ENCODE results near the gene EYA4.

EYA4 gene

DNA sequence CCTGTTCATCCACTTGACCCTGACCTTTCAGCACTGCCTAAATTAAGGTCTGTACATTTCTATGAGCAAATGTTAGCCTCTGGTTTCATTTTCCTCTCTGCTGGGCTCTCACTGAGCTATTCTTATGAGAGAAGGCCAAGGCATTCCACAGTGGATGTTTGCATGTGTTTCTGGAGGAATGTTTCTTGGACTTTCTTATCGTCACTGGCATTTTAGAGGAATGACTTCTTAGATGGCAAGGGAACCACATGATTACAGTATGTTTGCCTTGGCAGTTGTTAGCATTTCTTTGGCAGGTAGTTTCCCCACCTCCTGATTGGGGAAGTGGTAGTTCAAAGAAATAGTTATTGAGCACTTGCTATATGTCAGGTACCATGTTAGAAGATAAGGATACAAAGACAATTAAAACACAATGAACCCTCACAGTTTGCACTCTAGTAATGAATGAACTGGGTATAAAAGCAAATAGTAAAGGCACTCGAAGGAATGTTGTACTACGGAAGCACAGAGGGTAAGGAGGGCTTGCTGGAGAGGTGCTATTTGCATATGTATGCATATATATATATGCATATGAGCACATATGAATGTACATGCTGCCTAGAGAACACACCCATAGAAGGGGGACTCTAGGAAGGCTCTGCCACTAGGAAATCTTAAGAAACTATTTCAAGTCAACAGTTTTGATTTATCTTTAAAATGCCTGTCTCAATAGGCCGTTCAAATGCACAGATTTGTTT is 307.4 kb downstream of the EYA4 start:
- H4K8ac ChIP-seq (ENCODE audit: low read depth, low read length): no peak overlapping the region
- peak; percentile 10 to 72 for DNase-seq
- H3K9me3 ChIP-seq (ENCODE audit: insufficient read depth, low read depth, low read length): no peaks in the 10 kb centered on the region
- no peaks in the 10 kb centered on the region for H3K4me1 ChIP-seq (ENCODE audit: control insufficient read depth in 1 of 2, insufficient read depth in 2 of 2, low read length in 2 of 2)
- H4K91ac ChIP-seq (ENCODE audit: low read depth, low read length): no peak overlapping the region
- H3K9ac ChIP-seq (ENCODE audit: low read length): no peak overlapping the region
- no CpG with 5 or more reads among the region's 4 CpGs for WGBS (ENCODE audit: extremely low coverage, insufficient coverage, insufficient read length)
- no peaks in the 10 kb centered on the region for H3K36me3 ChIP-seq (ENCODE audit: control insufficient read depth in 1 of 2, insufficient read depth in 2 of 2, low read length in 2 of 2)
- H3K4me2 ChIP-seq (ENCODE audit: low read length): no peak overlapping the region
- no peak overlapping the region for H3K27ac ChIP-seq (ENCODE audit: low read depth, low read length)
- H3K23ac ChIP-seq (ENCODE audit: low read length): no peak overlapping the region
- no peak overlapping the region for H3K4me3 ChIP-seq (ENCODE audit: low read depth, low read length)
- H3K79me1 ChIP-seq (ENCODE audit: low read length): no peaks in the 10 kb centered on the region
- no peak overlapping the region for H2BK120ac ChIP-seq (ENCODE audit: insufficient read depth, low read length, poor library complexity)
- H3K14ac ChIP-seq (ENCODE audit: low read length): no peak overlapping the region
- no peak overlapping the region for H2AFZ ChIP-seq (ENCODE audit: insufficient read depth, low read length, poor library complexity)
- H4K12ac ChIP-seq (ENCODE audit: low read depth, low read length): no peak overlapping the region
- H3K27me3 ChIP-seq (ENCODE audit: insufficient read depth, low read length): no peaks in the 10 kb centered on the region
- no peak overlapping the region for H2BK5ac ChIP-seq (ENCODE audit: low read depth, low read length, poor library complexity)
- no peaks in the 10 kb centered on the region for H3K79me2 ChIP-seq (ENCODE audit: control insufficient read depth, insufficient read depth, low read length, poor library complexity)
- H3K4ac ChIP-seq (ENCODE audit: low read depth, low read length): no peak overlapping the region
- no peak overlapping the region for H2BK12ac ChIP-seq (ENCODE audit: low read length)
- no peak overlapping the region for H3K18ac ChIP-seq (ENCODE audit: low read length)
- no peak overlapping the region for H2AK5ac ChIP-seq (ENCODE audit: low read length)

DNA sequence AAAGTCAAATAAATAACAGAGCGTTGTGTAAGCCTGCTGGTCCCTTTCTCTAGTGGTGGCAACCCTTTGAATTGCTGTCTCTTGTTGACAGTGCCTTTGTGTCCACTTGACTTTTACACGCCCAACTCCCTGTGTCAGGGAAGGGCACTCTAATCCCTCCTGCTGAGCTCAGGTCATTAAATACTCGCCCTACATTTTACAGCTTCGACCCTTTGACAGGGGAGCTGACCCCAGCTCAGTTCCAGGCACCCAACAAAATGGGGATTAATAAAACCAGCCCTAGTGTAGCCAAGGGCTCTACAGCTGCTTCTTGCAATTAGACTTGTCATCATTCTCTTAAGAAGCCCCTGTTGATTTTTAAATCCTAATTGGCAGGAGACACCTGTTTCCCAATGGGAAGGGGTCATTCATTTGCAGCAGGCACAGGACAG is 308.2 kb downstream of the EYA4 start:
- H2BK5ac ChIP-seq (ENCODE audit: low read depth, low read length, poor library complexity): no peak overlapping the region
- no peaks in the 10 kb centered on the region for H3K27me3 ChIP-seq (ENCODE audit: insufficient read depth, low read length)
- H3K9me3 ChIP-seq (ENCODE audit: insufficient read depth, low read depth, low read length): no peaks in the 10 kb centered on the region
- H2BK12ac ChIP-seq (ENCODE audit: low read length): no peak overlapping the region
- H3K23ac ChIP-seq (ENCODE audit: low read length): no peak overlapping the region
- H3K79me2 ChIP-seq (ENCODE audit: control insufficient read depth, insufficient read depth, low read length, poor library complexity): no peaks in the 10 kb centered on the region
- no peak overlapping the region for H3K14ac ChIP-seq (ENCODE audit: low read length)
- no peak for DNase-seq
- H3K4me3 ChIP-seq (ENCODE audit: low read depth, low read length): no peak overlapping the region
- H2AK5ac ChIP-seq (ENCODE audit: low read length): no peak overlapping the region
- no peak overlapping the region for H2BK120ac ChIP-seq (ENCODE audit: insufficient read depth, low read length, poor library complexity)
- no peak overlapping the region for H2AFZ ChIP-seq (ENCODE audit: insufficient read depth, low read length, poor library complexity)
- no peaks in the 10 kb centered on the region for H3K36me3 ChIP-seq (ENCODE audit: control insufficient read depth in 1 of 2, insufficient read depth in 2 of 2, low read length in 2 of 2)
- H3K4me2 ChIP-seq (ENCODE audit: low read length): no peak overlapping the region
- H3K4me1 ChIP-seq (ENCODE audit: control insufficient read depth in 1 of 2, insufficient read depth in 2 of 2, low read length in 2 of 2): no peaks in the 10 kb centered on the region
- H4K8ac ChIP-seq (ENCODE audit: low read depth, low read length): no peak overlapping the region
- WGBS (ENCODE audit: extremely low coverage, insufficient coverage, insufficient read length): no CpG with 5 or more reads among the region's 4 CpGs
- H3K27ac ChIP-seq (ENCODE audit: low read depth, low read length): no peak overlapping the region
- H3K9ac ChIP-seq (ENCODE audit: low read length): no peak overlapping the region
- no peaks in the 10 kb centered on the region for H3K79me1 ChIP-seq (ENCODE audit: low read length)
- H3K4ac ChIP-seq (ENCODE audit: low read depth, low read length): no peak overlapping the region
- H4K12ac ChIP-seq (ENCODE audit: low read depth, low read length): no peak overlapping the region
- H3K18ac ChIP-seq (ENCODE audit: low read length): no peak overlapping the region
- no peak overlapping the region for H4K91ac ChIP-seq (ENCODE audit: low read depth, low read length)

DNA sequence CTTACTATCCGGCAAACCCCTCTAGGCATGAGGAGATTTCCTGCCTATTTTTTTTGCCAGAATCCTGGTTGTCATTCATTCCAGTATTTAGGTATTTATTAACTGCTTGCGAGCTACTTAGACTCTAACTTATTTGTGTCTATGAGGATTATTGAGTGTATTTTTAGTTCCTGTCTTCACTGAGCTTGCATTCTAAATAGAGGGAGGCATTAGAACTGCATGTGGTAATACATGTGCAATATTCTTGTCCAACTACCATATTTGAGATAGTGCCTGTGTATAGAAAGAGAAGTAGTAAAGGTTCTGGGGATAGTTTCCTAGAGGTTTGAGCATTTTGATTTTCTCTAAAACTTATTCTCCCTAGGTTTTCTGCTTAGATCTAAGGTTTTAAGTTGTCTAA is 308.9 kb downstream of the EYA4 start:
- no peak overlapping the region for H3K14ac ChIP-seq (ENCODE audit: low read length)
- H3K4me2 ChIP-seq (ENCODE audit: low read length): no peak overlapping the region
- H2AK5ac ChIP-seq (ENCODE audit: low read length): no peak overlapping the region
- H2BK120ac ChIP-seq (ENCODE audit: insufficient read depth, low read length, poor library complexity): no peak overlapping the region
- H3K23ac ChIP-seq (ENCODE audit: low read length): no peak overlapping the region
- no peak overlapping the region for H3K4ac ChIP-seq (ENCODE audit: low read depth, low read length)
- H3K4me3 ChIP-seq (ENCODE audit: low read depth, low read length): no peak overlapping the region
- no peak for DNase-seq
- no peaks in the 10 kb centered on the region for H3K4me1 ChIP-seq (ENCODE audit: control insufficient read depth in 1 of 2, insufficient read depth in 2 of 2, low read length in 2 of 2)
- no peak overlapping the region for H2BK12ac ChIP-seq (ENCODE audit: low read length)
- no peak overlapping the region for H4K8ac ChIP-seq (ENCODE audit: low read depth, low read length)
- no peak overlapping the region for H3K18ac ChIP-seq (ENCODE audit: low read length)
- no peak overlapping the region for H4K12ac ChIP-seq (ENCODE audit: low read depth, low read length)
- no peak overlapping the region for H4K91ac ChIP-seq (ENCODE audit: low read depth, low read length)
- H3K27me3 ChIP-seq (ENCODE audit: insufficient read depth, low read length): no peaks in the 10 kb centered on the region
- H3K9me3 ChIP-seq (ENCODE audit: insufficient read depth, low read depth, low read length): no peaks in the 10 kb centered on the region
- no CpG with 5 or more reads among the region's 2 CpGs for WGBS (ENCODE audit: extremely low coverage, insufficient coverage, insufficient read length)
- no peak overlapping the region for H3K27ac ChIP-seq (ENCODE audit: low read depth, low read length)
- H3K9ac ChIP-seq (ENCODE audit: low read length): no peak overlapping the region
- H3K79me2 ChIP-seq (ENCODE audit: control insufficient read depth, insufficient read depth, low read length, poor library complexity): no peaks in the 10 kb centered on the region
- no peak overlapping the region for H2BK5ac ChIP-seq (ENCODE audit: low read depth, low read length, poor library complexity)
- H2AFZ ChIP-seq (ENCODE audit: insufficient read depth, low read length, poor library complexity): no peak overlapping the region
- no peaks in the 10 kb centered on the region for H3K79me1 ChIP-seq (ENCODE audit: low read length)
- no peaks in the 10 kb centered on the region for H3K36me3 ChIP-seq (ENCODE audit: control insufficient read depth in 1 of 2, insufficient read depth in 2 of 2, low read length in 2 of 2)

DNA sequence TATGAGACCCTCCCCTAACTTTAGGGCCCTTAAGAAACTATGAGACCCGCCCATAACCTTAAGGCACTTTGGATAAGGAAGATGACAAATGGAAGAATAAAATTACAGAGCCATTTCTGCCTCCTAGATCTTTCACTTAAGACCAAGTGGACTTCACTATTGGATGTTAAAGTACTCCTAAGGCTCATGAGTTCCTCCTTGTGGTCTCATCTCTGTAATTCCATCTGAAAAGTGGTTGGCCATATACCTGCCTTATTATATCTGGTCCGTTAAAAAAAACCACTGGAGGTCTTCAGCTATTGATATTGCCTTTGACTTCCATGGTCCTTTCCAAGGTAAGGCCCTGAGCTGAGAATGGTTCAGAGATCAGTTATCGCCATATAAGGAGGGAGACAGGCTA is 310.3 kb downstream of the EYA4 start:
- no peak overlapping the region for H3K14ac ChIP-seq (ENCODE audit: low read length)
- no peak overlapping the region for H2BK5ac ChIP-seq (ENCODE audit: low read depth, low read length, poor library complexity)
- no CpG with 5 or more reads among the region's 3 CpGs for whole genome bisulfite sequencing (ENCODE audit: extremely low coverage, insufficient coverage, insufficient read length)
- no peaks in the 10 kb centered on the region for H3K4me1 ChIP-seq (ENCODE audit: control insufficient read depth in 1 of 2, insufficient read depth in 2 of 2, low read length in 2 of 2)
- H3K79me1 ChIP-seq (ENCODE audit: low read length): no peaks in the 10 kb centered on the region
- no peak overlapping the region for H2BK120ac ChIP-seq (ENCODE audit: insufficient read depth, low read length, poor library complexity)
- no peak overlapping the region for H3K23ac ChIP-seq (ENCODE audit: low read length)
- H3K9me3 ChIP-seq (ENCODE audit: insufficient read depth, low read depth, low read length): no peaks in the 10 kb centered on the region
- H3K4me3 ChIP-seq (ENCODE audit: low read depth, low read length): no peak overlapping the region
- no peak overlapping the region for H2AK5ac ChIP-seq (ENCODE audit: low read length)
- H3K27ac ChIP-seq (ENCODE audit: low read depth, low read length): no peak overlapping the region
- H4K12ac ChIP-seq (ENCODE audit: low read depth, low read length): no peak overlapping the region
- no peaks in the 10 kb centered on the region for H3K27me3 ChIP-seq (ENCODE audit: insufficient read depth, low read length)
- no peak overlapping the region for H2BK12ac ChIP-seq (ENCODE audit: low read length)
- no peak overlapping the region for H3K9ac ChIP-seq (ENCODE audit: low read length)
- H4K8ac ChIP-seq (ENCODE audit: low read depth, low read length): no peak overlapping the region
- H2AFZ ChIP-seq (ENCODE audit: insufficient read depth, low read length, poor library complexity): no peak overlapping the region
- DNase-seq: no peak
- no peaks in the 10 kb centered on the region for H3K79me2 ChIP-seq (ENCODE audit: control insufficient read depth, insufficient read depth, low read length, poor library complexity)
- no peaks in the 10 kb centered on the region for H3K36me3 ChIP-seq (ENCODE audit: control insufficient read depth in 1 of 2, insufficient read depth in 2 of 2, low read length in 2 of 2)
- H3K4ac ChIP-seq (ENCODE audit: low read depth, low read length): no peak overlapping the region
- no peak overlapping the region for H4K91ac ChIP-seq (ENCODE audit: low read depth, low read length)
- H3K18ac ChIP-seq (ENCODE audit: low read length): no peak overlapping the region
- no peak overlapping the region for H3K4me2 ChIP-seq (ENCODE audit: low read length)
